DMS153 (cell line): Measurements from ENCODE around the gene OPTN.
A peak's percentile ranks its signal among the peaks of the same experiment; 100 is the strongest.
"Not testable (repeated sequence)": the region's sequence is repeated elsewhere in the genome, so short reads cannot be mapped to it uniquely, and the experiment has no call there.

Source experiments
- DNase-seq: peaks from one replicate; lab custom pipeline; 2025; lab: John Stamatoyannopoulos, UW

OPTN gene

GRCh38 chr10:13099666-13100348, at the start of gene OPTN:
Gene OPTN (plus strand): TSS chr10:13100163. CDS start chr10:13109123, 8,960 bp downstream.
- peak; percentile 44 for DNase-seq

GRCh38 chr10:13051126-13051694, 48.8 kb upstream of the OPTN start:
- DNase-seq = no peak

- DNase-seq = not testable (repeated sequence)
These were observed 46.8 kb upstream of the OPTN start for GRCh38 chr10:13053208-13053607.

DNA sequence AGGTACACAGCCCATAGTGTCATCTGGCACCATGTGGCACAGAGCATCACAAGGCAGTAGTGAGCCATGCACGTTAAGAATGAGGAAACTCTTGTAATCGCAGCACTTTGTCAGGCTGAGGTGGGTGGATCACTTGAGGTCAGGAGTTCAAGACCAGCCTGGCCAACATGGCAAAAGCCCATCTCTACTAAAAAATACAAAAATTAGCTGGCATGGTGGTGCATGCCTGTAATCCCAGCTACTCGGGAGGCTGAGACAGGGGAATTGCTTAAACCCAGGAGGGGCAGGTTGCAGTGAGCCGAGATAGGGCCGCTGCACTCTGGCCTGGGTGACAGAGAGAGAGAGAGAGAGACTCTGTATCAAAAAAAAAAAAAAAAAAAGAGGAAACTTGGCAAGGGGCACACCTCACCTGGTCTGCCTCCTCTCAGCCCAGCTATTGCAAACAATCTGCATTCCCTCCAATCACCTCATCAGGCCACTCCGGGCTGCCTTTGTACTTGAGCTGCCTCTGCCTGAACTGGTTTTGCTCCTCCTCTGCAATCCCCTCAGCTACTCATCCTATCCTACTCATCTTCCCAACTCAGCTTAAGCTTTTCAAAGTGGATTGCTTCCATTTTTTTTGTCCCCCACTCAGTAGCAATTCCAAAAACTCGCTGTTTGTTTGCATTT, 46.0 kb upstream of the OPTN start:
- DNase-seq = no peak

DNA sequence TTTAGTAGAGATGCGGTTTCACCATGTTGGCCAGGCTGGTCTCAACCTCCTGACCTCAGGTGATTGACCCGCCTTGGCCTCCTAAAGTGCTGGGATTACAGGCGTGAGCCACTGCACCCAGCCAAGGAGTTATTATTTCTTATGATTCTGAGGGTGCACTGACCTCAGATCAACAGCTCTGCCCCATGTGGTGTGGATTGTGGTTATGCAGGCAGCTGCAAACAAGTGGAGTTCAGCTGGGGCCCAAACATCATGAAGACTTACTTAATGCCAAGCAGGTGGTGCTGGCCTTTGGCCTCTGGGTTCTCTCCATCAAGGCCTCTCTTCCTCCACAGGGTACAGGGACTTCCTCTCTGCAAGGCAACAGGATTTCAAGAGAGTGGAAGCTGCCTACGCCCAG, 45.1 kb upstream of the OPTN start:
- DNase-seq = no peak

- DNase-seq = no peak
These were observed 43.4 kb upstream of the OPTN start for GRCh38 chr10:13056456-13057077.

DNA sequence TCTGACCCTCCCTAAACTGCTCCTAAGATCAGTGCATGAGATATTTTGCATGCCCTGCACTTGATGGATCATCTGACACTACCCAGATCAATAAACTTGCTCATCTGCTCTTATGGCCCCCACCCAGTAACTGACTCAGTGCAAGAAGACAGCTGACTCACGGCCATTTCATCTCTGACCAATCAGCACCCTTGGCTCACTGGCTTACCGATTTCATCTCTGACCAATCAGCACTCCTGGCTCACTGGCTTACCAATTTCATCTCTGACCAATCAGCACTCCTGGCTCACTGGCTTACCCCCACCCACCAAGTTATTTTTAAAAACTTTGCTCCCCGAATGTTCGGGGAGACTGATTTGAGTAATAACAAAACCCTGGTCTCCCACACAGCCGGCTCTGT, 37.2 kb upstream of the OPTN start:
- no peak for DNase-seq

DNA sequence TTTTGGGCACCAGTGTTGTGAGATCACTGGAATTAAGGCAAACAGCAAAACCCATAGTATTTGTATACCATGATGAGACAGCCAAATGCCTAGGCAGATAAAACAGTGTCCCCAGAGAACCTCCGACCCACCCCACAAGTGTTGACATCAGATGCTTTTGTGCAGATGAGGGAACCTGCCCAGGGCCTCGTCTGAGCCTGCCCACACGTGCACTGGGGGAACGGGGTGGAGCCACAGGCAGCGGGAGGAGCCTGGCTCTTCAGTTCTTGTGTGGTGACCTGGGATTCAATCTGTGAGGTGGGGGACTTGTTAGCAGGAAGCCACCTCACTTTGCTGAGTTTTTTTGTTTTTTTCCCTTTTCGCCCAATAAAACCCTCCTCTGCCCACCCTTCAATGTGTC, 33.4 kb upstream of the OPTN start:
- no peak for DNase-seq

DNA sequence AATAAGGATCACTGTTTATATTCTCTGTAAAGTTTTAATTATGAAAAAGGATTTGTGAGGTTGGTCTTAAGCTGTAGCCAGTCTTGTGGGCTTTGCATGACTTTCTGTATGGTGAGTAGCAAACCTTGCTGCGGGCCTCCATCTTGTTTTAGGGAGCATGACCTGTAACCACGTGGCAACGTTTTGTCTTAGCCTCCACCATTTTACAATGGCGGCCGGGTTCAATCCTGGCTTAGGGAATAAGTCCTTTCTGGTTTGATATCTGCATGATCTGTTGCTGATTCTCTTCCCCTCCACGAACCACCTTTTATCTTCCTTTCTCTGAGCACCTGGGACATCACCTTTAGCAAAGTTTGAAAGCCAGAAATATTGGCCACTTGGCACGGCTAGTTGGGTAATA, 32.5 kb upstream of the OPTN start:
- DNase-seq = no peak

DNA sequence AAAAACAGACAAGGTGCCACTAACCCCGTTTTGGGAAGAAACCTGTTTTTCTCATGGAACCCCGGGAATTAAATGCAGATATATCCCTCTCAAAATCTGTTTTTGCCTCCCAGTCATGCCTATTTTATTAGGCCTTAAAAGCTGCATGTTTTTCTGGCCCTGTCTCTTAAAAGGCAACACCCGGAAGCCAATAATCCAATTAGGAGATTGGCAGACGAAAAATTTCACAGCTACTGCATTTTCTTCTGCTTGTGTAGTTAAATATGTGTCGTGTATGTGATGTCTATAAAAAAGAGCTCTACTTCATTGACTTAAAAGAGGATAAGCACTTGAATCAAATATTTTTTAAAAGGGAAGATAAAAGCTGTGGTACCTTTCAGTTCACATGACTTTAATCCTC, 31.9 kb upstream of the OPTN start:
- DNase-seq = no peak

DNA sequence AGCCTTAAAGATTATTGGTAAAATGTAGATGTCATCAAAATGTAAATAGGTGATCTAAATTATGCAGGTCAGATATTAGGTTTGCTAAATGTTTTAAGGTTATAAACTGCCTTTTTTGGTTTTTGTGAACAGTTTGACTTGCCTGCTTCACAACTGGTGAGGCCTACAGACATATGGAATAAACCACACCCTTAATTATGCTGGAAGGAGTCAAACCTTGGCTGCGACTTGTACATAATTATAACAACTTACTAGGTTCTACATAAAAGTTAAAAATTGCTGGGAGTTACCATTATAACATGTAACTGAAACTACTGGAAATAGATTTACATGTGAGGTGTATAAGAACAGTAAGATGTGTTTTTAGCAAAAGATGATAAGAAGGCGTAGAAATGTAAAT, 31.5 kb upstream of the OPTN start:
- no peak for DNase-seq

- DNase-seq = no peak
These were observed 27.6 kb upstream of the OPTN start for GRCh38 chr10:13072339-13072738.

DNA sequence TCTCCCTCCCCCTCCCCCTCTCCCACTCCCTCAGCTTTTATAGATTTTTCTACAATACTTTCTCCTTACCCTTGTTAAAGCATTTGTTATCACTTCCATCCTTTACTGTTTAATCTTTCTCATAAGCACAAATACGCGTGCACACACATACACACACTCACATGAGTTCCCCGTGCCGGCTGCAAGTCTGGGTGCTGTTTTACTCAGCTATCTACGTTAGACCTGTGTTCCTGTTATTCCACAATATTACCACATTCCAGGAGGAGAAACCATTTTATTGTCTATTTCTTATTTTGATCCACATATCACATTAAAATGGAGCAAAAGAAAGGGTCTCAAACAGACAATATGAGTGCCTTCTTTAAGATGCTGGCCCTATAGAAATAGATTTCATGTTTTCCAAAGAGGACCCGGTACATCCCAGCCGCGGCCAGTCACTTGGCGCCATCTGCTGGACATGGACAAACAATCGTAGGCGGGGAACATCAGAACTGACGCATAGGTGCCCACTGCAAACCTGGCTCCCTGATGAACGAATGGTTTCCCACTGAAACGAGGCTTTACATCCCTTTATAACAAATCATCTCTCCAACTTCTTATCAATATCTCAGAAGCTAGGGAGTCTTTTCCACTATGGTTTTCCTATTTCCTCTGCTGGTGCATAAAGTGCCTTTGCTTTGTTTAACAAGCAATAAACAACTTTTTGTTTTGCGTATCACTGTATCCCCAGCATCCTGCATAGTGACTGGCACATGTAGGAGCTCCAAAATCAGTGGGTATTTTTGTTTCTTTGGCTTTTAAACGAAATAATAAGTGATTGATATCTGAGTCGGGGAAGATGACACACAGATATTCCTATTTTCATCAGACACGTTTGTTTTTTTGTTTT, 25.2 kb upstream of the OPTN start:
- no peak for DNase-seq

DNA sequence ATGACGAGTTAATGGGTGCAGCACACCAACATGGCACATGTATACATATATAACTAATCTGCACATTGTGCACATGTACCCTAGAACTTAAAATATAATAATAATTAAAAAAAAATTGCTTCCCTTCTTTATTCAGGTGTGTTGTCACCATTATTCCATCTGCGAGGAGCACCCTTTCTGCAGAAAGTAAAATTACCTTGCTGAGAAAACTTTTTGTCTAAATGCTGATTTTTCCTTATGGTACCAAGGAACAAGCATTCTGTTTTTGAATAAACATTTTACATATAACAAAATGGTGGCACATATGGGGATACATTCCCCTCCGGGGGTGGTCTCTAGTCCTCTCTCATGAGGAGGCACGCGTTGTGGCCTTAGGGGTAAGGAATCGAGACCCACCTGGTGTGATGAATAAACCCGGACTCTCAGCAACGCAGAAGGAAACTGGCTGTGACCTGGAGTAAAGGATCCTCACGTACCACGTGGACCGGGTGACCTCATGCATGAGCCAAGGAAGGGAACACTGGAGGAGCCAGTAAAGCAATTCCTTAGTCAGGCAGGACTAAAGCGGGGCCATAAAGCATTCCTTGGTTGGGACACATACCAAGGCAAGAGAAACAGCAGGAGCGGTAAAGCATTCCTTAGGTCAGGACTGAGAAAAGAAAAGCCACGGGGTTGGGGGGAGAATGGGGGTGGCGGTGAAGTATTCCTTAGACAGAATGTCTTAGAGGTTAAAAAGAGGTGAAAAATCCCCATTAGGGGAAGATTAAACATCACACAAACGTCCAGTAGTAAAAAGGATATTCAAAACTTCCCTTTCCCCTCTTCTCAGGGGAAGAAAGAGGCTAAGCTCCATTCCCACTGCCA, 20.8 kb upstream of the OPTN start:
- no peak for DNase-seq

DNA sequence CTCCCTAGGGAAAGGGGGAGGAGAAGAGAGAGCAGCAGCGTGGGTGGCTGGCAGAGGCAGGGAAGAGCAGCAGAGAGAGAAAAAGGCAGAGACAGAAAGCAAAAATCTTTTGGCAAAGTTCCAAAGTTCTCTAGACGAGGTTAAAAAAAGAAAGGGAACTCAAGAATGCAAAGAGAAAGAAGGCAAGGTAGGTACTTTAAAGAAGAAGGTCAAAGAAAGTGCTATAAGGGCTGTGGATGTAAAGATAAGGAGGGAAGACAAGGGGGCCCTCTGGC, 20.2 kb upstream of the OPTN start:
- DNase-seq = no peak

- no peak for DNase-seq
These were observed 19.3 kb upstream of the OPTN start for GRCh38 chr10:13080643-13081042.

- not testable (repeated sequence) for DNase-seq
These were observed 16.3 kb upstream of the OPTN start for GRCh38 chr10:13083700-13084099.

DNA sequence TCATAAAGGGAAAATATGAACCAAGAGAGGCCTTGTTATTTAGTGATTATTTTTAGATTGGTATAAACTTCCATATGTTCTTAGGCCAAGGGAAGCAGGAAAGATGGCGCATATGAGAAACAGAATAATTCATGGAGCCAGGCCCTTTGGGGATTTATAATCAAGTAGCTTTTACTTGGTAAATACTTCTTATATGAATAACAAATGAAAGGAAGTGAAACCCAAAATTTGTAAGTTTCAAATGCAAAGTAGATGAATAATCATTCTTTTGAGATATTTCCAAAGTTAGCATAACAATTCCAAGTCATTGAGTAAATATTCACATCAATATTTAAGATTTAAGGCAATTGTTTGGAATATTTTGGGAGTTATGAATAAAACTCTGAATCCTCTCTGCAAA, 13.9 kb upstream of the OPTN start:
- DNase-seq = no peak

- no peak for DNase-seq
These were observed 12.4 kb upstream of the OPTN start for GRCh38 chr10:13087601-13087985.

- DNase-seq = no peak
These were observed 11.9 kb upstream of the OPTN start for GRCh38 chr10:13087986-13088618.

- no peak for DNase-seq
These were observed 10.6 kb upstream of the OPTN start for GRCh38 chr10:13089345-13089744.
